Measurements from ENCODE around the gene TNS3.

DNA sequence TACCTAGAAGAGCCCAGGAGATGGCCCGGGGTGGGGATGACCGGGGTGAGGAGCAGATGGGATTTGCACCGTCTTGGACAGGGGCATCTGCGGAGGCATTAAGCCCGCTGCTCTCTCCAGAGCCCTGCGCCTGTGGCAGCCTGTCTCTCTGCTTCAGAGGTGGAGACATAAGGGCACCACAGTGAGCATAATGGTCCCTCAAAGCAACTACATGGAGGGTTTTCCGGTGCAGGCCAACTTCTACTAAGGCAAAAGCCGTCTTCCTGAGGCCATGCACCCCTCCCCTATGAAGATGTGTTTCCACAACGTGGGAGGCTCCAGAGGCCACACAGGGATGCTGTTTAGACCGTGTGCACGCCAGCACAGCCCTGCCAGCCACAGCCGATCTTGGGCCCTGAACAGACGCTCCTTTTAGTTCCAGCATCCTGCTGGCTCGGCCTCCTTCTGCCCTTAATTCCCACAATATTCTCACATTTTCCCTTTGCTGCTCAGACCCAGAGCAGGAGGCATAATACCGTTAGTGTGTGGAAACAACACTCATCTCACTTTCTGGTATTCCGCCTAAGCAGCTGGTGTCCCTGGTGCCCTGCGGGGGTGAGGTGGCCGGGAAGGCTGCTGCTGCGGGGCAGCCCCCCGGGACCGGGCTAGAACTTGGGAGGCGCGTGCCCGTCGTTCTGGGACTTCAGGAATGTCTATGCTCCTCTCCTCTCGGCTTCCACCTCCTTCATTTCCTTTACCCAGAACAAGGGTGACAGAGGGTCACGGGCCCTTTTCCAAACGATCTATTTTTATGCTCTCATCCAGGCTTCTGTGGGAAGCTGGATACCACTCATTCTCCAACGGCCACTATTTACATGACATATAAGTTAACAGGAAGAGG lies 266.9 kb downstream of the TNS3 start:
- TF ChIP-seq, protein P1, sequence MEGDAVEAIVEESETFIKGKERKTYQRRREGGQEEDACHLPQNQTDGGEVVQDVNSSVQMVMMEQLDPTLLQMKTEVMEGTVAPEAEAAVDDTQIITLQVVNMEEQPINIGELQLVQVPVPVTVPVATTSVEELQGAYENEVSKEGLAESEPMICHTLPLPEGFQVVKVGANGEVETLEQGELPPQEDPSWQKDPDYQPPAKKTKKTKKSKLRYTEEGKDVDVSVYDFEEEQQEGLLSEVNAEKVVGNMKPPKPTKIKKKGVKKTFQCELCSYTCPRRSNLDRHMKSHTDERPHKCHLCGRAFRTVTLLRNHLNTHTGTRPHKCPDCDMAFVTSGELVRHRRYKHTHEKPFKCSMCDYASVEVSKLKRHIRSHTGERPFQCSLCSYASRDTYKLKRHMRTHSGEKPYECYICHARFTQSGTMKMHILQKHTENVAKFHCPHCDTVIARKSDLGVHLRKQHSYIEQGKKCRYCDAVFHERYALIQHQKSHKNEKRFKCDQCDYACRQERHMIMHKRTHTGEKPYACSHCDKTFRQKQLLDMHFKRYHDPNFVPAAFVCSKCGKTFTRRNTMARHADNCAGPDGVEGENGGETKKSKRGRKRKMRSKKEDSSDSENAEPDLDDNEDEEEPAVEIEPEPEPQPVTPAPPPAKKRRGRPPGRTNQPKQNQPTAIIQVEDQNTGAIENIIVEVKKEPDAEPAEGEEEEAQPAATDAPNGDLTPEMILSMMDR (IDR thresholded peaks at IDR 0.05), result no peak
- no peak for TF ChIP-seq POLR2A (IDR thresholded peaks at IDR 0.05)

Data from uterus (tissue), 2 donors.